Kidney (tissue), 14 donors: ENCODE results near the gene TEX48. TPM values are rescaled to one million over a fixed set of nuclear protein-coding genes. Genes with fewer than 3 reads are reported as not detected.
A peak's percentile ranks its signal among the peaks of the same experiment; 100 is the strongest.

Experiments
- DNase-seq, 5 donors: peaks; one replicate each; pipeline ENCODE4 v3.0.0-alpha.2; 2013 to 2020
- FAIRE-seq: peaks from 2 replicates; lab custom pipeline; 2012; peaks lifted over from hg19 to GRCh38; lab: Jason Lieb, UNC
- H3K27ac ChIP-seq, 2 donors: one replicate each; pipeline ENCODE4 v1.7.0; 2013; ENCODE audit warnings: low read depth in 2 of 2, low read length in 2 of 2, inconsistent platforms in 1 of 2
- H3K27me3 ChIP-seq: one replicate; pipeline ENCODE4 v1.7.1; 2013; ENCODE audit warnings: low read length, inconsistent platforms; ENCODE audit not compliant: control insufficient read depth, insufficient read depth
- H3K36me3 ChIP-seq, 3 donors: one replicate each; pipeline versions ENCODE4 v1.7.0 to v1.7.1; 2013; ENCODE audit warnings: low read length in 3 of 3, control low read depth in 1 of 3, inconsistent platforms in 1 of 3; ENCODE audit not compliant: insufficient read depth in 3 of 3, control insufficient read depth in 2 of 3
- H3K4me1 ChIP-seq, 3 donors: one replicate each; pipeline versions ENCODE4 v1.7.0 to v1.7.1; 2013; ENCODE audit warnings: low read length in 3 of 3, inconsistent platforms in 1 of 3, low read depth in 1 of 3; ENCODE audit not compliant: control insufficient read depth in 2 of 3, insufficient read depth in 2 of 3
- H3K4me3 ChIP-seq, 3 donors: one replicate each; pipeline versions ENCODE4 v1.7.0 to v1.8.1; 2013; ENCODE audit warnings: low read length in 3 of 3, control low read depth in 1 of 3, inconsistent platforms in 1 of 3
- H3K9ac ChIP-seq, 3 donors: one replicate each; pipeline versions ENCODE4 v1.7.0 to v1.7.1; 2013; ENCODE audit warnings: low read length in 3 of 3, control low read depth in 1 of 3, inconsistent platforms in 1 of 3
- H3K9me3 ChIP-seq, 3 donors: one replicate each; pipeline versions ENCODE4 v1.7.0 to v1.7.1; 2013; ENCODE audit warnings: low read length in 3 of 3, control low read depth in 1 of 3, inconsistent platforms in 1 of 3; ENCODE audit not compliant: control insufficient read depth in 2 of 3, insufficient read depth in 1 of 3
- intact Hi-C: fragments of 100-400 bp; cut with DNase I; formaldehyde crosslinking; loops from one replicate; pipeline ENCODE4 v1.11.1; 2022
- polyA plus RNA-seq: library from polyadenylated mRNA; stranded (reverse); fragments of 350-450 nt; fragmentation: Illumina TruSeq; extraction: RNeasy Lipid Tissue Mini Kit (QIAGEN cat#74804); gene quantifications from one replicate; pipeline ENCODE4 v1.2.3, GENCODE V29; 2014; ENCODE audit warnings: low read depth, low replicate concordance; ENCODE audit not compliant: insufficient read depth
- total RNA-seq: library from RNA; stranded (reverse); fragmentation: NEBNext Ultra II Directional; extraction: Animal tissue kit (Norgen Biotek cat#: 25700); gene quantifications from one replicate; pipeline ENCODE4 v1.2.1, GENCODE V29; 2021
- TF ChIP-seq, protein P1 (sequence below): IDR thresholded peaks from 3 replicates; pipeline ENCODE4 v1.5.1; 2012; ENCODE audit warnings: mild to moderate bottlenecking, moderate library complexity, borderline replicate concordance; ENCODE audit not compliant: insufficient read depth; ENCODE audit errors: extremely low read depth
- donor health status: control.
- donor health status: control.
- donor health status: control.
- donor health status: control.
- donor health status: control.
- donor health status: DM: yes; HTN: yes; CAD: no.
- donor health status: Normal renal cell carcinoma (clear cell type).

TEX48 gene
- total and polyA plus RNA-seq, 2 donors from 2014 or later = not detected

DNA sequence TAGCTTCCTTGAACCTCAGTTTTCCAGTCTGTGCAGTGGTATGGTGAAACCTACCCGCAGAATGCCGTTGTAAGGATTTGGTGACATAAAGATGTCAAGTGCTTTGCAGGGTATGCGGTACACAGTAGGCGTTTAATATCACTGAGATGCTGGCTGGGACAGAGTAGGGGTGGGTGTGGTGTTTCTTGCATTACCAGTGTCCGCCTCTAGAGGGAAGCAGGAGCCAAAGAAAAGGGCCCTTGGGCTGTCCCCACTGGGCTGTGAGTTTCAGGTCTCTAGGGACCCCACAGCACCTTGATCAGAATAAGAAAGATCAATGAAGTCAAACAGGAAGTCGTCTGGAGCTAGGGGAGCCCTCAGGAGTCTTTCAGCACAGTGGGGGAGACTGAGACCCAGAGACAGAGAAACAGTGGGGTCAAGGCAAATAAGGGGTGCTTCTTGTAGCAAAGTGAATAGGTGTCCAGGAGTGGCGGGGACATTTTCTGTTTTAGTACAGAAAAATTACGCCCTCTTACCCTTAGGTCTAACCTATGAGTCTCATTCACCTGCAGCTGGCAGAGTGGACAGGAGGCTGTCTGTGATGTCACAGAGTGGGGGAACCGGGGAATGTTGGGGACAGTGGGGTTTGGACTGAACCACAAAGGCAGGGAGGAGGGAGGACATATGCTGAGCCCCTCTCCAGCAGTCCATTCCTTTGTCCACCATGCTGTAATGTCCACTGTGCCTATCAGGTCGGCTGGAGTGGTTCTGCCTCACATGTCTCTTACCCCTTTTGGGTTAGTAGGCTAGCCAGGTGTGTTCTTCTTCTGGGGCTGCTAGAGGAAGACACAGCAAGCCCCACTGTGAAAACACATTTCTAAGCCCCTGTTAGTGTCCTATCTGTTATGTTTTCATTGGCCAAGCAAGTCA, 19.7 kb downstream of the TEX48 start:
- Histone ChIP-seq H3K9ac (no peak overlapping the region), H3K36me3 (no peaks in the 10 kb centered on the region), H3K9me3 (no peaks in the 10 kb centered on the region), H3K27me3 (no peaks in the 10 kb centered on the region), H3K4me3 (no peak overlapping the region), H3K27ac (no peak overlapping the region), H3K4me1 (no peaks in the 10 kb centered on the region)
- intact Hi-C loops = no loop called here
- DNase-seq = peak in 4 of 5 donors; percentile 40 to 56 (median 50)
- TF ChIP-seq, protein P1, sequence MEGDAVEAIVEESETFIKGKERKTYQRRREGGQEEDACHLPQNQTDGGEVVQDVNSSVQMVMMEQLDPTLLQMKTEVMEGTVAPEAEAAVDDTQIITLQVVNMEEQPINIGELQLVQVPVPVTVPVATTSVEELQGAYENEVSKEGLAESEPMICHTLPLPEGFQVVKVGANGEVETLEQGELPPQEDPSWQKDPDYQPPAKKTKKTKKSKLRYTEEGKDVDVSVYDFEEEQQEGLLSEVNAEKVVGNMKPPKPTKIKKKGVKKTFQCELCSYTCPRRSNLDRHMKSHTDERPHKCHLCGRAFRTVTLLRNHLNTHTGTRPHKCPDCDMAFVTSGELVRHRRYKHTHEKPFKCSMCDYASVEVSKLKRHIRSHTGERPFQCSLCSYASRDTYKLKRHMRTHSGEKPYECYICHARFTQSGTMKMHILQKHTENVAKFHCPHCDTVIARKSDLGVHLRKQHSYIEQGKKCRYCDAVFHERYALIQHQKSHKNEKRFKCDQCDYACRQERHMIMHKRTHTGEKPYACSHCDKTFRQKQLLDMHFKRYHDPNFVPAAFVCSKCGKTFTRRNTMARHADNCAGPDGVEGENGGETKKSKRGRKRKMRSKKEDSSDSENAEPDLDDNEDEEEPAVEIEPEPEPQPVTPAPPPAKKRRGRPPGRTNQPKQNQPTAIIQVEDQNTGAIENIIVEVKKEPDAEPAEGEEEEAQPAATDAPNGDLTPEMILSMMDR = peak; percentile 73
- FAIRE-seq = no peak

DNA sequence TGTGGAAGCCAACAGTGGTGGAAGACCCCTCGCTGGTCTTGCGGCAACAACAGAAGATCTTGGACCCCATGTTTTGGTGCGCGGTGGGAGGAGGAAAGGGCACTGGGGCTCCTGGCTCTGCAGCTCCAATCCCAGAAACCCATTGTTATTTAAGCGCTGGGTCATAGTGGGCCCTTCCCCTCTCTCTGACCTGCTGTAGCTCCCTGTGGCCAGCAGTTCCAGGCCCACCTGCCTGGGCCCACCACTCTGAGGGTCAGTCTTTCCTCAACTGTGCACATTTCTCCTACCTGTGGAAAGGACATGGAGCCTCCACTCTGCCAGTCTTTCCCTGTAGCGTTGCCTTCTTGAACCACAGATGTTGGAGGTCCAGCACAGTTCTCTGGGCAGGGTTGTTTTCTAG, 24.3 kb downstream of the TEX48 start, which contains the start of gene TEX53:
TSS of gene TEX53 (minus strand) at position 101 of the 400 bp plus-strand sequence. CDS start at position 70, 31 bp downstream.
- Histone ChIP-seq H3K27me3 (no peaks in the 10 kb centered on the region), H3K4me3 (no peak within 1 kb of the TSS), H3K9me3 (no peaks in the 10 kb centered on the region), H3K27ac (no peak within 1 kb of the TSS), H3K36me3 (no peaks in the 10 kb centered on the region), H3K9ac (no peak within 1 kb of the TSS), H3K4me1 (no peaks in the 10 kb centered on the region)
- no peak for FAIRE-seq
- no peak for DNase-seq
- intact Hi-C loops = no loop called here
- TF ChIP-seq, protein P1 = no peak

- Histone ChIP-seq H3K9me3 (no peaks in the 10 kb centered on the region), H3K4me3 (no peak overlapping the region), H3K27ac (no peak overlapping the region), H3K27me3 (no peaks in the 10 kb centered on the region), H3K4me1 (no peaks in the 10 kb centered on the region), H3K9ac (no peak overlapping the region), H3K36me3 (no peaks in the 10 kb centered on the region)
- intact Hi-C loops = no loop called here
- no peak for DNase-seq
- FAIRE-seq = no peak
- TF ChIP-seq, protein P1 = no peak
These were observed 25.7 kb downstream of the TEX48 start for GRCh38 chr9:114656301-114656700.
